OCI-LY7 (cell line): ENCODE data around the gene EXO5.

Source experiments
- EZH2phosphoT487 ChIP-seq: fragments of 200-600 bp; sonication (generic); IDR thresholded peaks from 2 replicates; pipeline ENCODE4 v1.6.1; 2018; ENCODE audit warnings: low read depth, borderline replicate concordance, mild to moderate bottlenecking, mixed run types, antibody characterized with exemption, low read length, moderate library complexity, mixed read lengths
- TF ChIP-seq, protein P1 (sequence below): fragments of 200-600 bp; sonication (generic); conservative IDR thresholded peaks from 2 replicates; pipeline ENCODE4 v1.5.1; 2014; ENCODE audit warnings: mild to moderate bottlenecking, antibody characterized with exemption, low read length, moderate library complexity, mixed read lengths

DNA sequence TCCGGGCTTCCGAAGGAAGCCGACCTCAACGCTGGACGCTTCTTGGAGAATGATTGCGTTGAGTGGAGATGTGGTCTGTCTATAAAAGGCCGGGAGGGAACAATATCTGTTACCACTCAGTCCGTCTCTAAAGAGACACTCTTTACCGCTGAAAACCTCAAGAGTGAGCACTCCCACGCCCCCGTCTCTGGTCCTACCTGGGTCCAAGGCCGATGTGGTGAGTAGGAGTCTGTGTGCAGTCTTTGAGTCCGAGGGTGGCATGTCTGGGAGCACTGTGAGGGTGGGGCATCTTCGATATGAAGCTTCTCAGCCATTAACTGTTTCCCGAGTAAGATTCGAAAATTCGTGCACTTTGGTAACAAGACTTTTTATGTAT is 30.9 kb upstream of the EXO5 start:
- TF ChIP-seq, protein P1, sequence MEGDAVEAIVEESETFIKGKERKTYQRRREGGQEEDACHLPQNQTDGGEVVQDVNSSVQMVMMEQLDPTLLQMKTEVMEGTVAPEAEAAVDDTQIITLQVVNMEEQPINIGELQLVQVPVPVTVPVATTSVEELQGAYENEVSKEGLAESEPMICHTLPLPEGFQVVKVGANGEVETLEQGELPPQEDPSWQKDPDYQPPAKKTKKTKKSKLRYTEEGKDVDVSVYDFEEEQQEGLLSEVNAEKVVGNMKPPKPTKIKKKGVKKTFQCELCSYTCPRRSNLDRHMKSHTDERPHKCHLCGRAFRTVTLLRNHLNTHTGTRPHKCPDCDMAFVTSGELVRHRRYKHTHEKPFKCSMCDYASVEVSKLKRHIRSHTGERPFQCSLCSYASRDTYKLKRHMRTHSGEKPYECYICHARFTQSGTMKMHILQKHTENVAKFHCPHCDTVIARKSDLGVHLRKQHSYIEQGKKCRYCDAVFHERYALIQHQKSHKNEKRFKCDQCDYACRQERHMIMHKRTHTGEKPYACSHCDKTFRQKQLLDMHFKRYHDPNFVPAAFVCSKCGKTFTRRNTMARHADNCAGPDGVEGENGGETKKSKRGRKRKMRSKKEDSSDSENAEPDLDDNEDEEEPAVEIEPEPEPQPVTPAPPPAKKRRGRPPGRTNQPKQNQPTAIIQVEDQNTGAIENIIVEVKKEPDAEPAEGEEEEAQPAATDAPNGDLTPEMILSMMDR = no peak
- no peak for TF ChIP-seq EZH2phosphoT487
